ENCODE data around the gene POU2F1.
A peak's percentile ranks its signal among the peaks of the same experiment; 100 is the strongest.

POU2F1 gene

DNA sequence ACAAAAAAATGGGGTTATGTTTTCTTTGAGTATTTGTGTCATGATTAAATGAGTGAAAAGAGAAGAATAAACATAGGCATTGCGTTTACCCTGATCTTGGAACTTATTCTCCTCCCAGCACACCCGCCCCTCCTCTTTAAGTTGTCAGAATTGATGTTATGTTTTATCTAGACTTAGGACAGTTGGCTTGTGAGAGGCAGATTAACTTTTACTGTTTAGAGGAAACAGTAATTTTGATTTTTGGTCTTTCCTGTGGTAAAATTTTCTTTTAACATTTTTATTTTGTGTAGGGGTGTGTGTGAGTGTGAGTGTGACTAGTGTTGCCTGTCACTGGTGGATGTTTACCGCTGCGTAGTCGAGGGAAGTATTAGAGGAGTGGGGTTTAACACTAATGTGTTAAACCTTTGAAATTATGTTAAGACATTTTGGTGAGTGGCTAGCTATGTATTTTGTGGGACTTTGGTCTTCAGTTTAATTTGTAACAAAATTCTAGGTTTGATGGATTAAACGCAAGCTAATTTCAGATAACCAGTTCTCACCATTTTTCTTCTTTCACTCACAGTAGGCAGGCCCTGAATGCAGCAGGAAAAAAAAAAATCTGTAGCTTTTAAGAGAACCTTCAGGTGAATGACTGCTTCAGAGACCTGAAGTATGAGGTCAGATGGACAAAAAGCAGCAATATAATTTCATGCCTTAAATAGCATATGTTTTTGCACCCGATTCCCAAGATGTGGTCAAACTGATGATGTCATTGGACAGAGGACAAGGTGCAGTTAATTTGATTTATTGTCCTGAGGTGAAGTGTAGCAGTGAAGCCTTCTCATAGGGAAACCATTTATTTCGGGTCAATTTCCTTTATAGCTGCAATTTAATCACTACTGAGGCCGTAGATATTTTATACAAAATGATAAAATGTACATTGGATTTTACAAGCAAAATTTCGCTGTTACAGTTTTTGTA lies 2.7 kb downstream of the POU2F1 start (continued):
- no peak for TF ChIP-seq ZNF544 (tag by site-specific recombination; IDR thresholded peaks at IDR 0.05)
- TF ChIP-seq ZNF169 (tag by site-specific recombination; IDR thresholded peaks at IDR 0.05): no peak
- no peak for TF ChIP-seq OVOL3 (tag by site-specific recombination; IDR thresholded peaks at IDR 0.05)
- TF ChIP-seq SALL2 (tag by site-specific recombination; IDR thresholded peaks at IDR 0.05; ENCODE audit: borderline replicate concordance): no peak
- TF ChIP-seq ZNF776 (tag by site-specific recombination; IDR thresholded peaks at IDR 0.05; ENCODE audit: borderline replicate concordance): no peak
- TF ChIP-seq ZNF701 (tag by site-specific recombination; IDR thresholded peaks at IDR 0.05): no peak
- TF ChIP-seq ZNF555 (tag by site-specific recombination; conservative IDR thresholded peaks at IDR 0.05): no peak
- TF ChIP-seq ZNF639 (tag by site-specific recombination; IDR thresholded peaks at IDR 0.05): peak; percentile 84
- TF ChIP-seq ZSCAN18 (tag by site-specific recombination; IDR thresholded peaks at IDR 0.05): no peak
- peak; percentile 88 for TF ChIP-seq IKZF3 (tag by site-specific recombination; IDR thresholded peaks at IDR 0.05)
- no peak for TF ChIP-seq REST (tag by site-specific recombination; IDR thresholded peaks at IDR 0.05)
- no peak for TF ChIP-seq ZNF223 (tag by site-specific recombination; IDR thresholded peaks at IDR 0.05)
- TF ChIP-seq AEBP2 (tag by site-specific recombination; IDR thresholded peaks at IDR 0.05; ENCODE audit: borderline replicate concordance): no peak
- no peak for TF ChIP-seq ZNF501 (tag by site-specific recombination; IDR thresholded peaks at IDR 0.05)
- 0 out of 2 replicates have a peak, but pooled peaks have one; percentile 49 for TF ChIP-seq GFI1B (tag by site-specific recombination; IDR thresholded peaks at IDR 0.05)
- TF ChIP-seq ZBTB10 (tag by site-specific recombination; IDR thresholded peaks at IDR 0.05): 0 out of 2 replicates have a peak, but pooled peaks have one; percentile 30
- no peak for TF ChIP-seq ZNF768 (tag by site-specific recombination; IDR thresholded peaks at IDR 0.05)
- TF ChIP-seq, protein P1, sequence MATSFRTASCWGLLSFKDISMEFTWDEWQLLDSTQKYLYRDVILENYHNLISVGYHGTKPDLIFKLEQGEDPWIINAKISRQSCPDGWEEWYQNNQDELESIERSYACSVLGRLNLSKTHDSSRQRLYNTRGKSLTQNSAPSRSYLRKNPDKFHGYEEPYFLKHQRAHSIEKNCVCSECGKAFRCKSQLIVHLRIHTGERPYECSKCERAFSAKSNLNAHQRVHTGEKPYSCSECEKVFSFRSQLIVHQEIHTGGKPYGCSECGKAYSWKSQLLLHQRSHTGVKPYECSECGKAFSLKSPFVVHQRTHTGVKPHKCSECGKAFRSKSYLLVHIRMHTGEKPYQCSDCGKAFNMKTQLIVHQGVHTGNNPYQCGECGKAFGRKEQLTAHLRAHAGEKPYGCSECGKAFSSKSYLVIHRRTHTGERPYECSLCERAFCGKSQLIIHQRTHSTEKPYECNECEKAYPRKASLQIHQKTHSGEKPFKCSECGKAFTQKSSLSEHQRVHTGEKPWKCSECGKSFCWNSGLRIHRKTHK (tag by site-specific recombination; IDR thresholded peaks at IDR 0.05): no peak
- 0 out of 2 replicates have a peak, but pooled peaks have one; percentile 1 for TF ChIP-seq ZNF654 (tag by site-specific recombination; IDR thresholded peaks at IDR 0.05; ENCODE audit: low read depth)
- TF ChIP-seq, protein P2, sequence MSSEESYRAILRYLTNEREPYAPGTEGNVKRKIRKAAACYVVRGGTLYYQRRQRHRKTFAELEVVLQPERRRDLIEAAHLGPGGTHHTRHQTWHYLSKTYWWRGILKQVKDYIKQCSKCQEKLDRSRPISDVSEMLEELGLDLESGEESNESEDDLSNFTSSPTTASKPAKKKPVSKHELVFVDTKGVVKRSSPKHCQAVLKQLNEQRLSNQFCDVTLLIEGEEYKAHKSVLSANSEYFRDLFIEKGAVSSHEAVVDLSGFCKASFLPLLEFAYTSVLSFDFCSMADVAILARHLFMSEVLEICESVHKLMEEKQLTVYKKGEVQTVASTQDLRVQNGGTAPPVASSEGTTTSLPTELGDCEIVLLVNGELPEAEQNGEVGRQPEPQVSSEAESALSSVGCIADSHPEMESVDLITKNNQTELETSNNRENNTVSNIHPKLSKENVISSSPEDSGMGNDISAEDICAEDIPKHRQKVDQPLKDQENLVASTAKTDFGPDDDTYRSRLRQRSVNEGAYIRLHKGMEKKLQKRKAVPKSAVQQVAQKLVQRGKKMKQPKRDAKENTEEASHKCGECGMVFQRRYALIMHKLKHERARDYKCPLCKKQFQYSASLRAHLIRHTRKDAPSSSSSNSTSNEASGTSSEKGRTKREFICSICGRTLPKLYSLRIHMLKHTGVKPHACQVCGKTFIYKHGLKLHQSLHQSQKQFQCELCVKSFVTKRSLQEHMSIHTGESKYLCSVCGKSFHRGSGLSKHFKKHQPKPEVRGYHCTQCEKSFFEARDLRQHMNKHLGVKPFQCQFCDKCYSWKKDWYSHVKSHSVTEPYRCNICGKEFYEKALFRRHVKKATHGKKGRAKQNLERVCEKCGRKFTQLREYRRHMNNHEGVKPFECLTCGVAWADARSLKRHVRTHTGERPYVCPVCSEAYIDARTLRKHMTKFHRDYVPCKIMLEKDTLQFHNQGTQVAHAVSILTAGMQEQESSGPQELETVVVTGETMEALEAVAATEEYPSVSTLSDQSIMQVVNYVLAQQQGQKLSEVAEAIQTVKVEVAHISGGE (tag by site-specific recombination; conservative IDR thresholded peaks at IDR 0.05; ENCODE audit: low read depth): no peak
- TF ChIP-seq ZNF792 (tag by site-specific recombination; IDR thresholded peaks at IDR 0.05): no peak
- no peak for TF ChIP-seq ZNF600 (tag by site-specific recombination; IDR thresholded peaks at IDR 0.05)

All from HEK293 (cell line).